HCT116 (cell line): ENCODE measurements around the gene GNA12.

Experiments used
- EZH2 ChIP-seq: fragments of 200-600 bp; sonication (generic); IDR thresholded peaks from 2 replicates; pipeline ENCODE4 v1.6.1; 2017; ENCODE audit warnings: antibody characterized with exemption, mixed run types
- JUND ChIP-seq: IDR thresholded peaks from 2 replicates; pipeline ENCODE4 v1.6.1; 2012
- POLR2A ChIP-seq: IDR thresholded peaks from 2 replicates; pipeline ENCODE4 v1.7.0; 2011; ENCODE audit warnings: borderline replicate concordance; ENCODE audit not compliant: insufficient read depth, insufficient read length; ENCODE audit errors: extremely low read depth
- RAD21 ChIP-seq: IDR thresholded peaks from 2 replicates; pipeline ENCODE4 v1.6.1; 2012; ENCODE audit warnings: low read depth, mild to moderate bottlenecking
- ZFX ChIP-seq: fragments of 450-650 bp; IDR thresholded peaks from 2 replicates; pipeline ENCODE4 v1.6.1; 2017
- TF ChIP-seq, protein P1 (sequence below), 3 experiments: fragments of 200-600 bp in 1 of 3; sonication (generic) in 1 of 3; IDR thresholded peaks in 2 of 3; conservative IDR thresholded peaks in 1 of 3; 2 replicates each; pipeline ENCODE4 v1.5.1; 2012 to 2017; ENCODE audit warnings: low read depth in 2 of 3, low read length in 2 of 3, antibody characterized with exemption in 1 of 3, borderline replicate concordance in 1 of 3, control low read depth in 1 of 3, mild to moderate bottlenecking in 1 of 3, mixed read lengths in 1 of 3, mixed run types in 1 of 3, moderate library complexity in 1 of 3; ENCODE audit not compliant: insufficient read depth in 1 of 3
- TF ChIP-seq, protein P2 (sequence below): IDR thresholded peaks from 2 replicates; pipeline ENCODE4 v1.6.1; 2012; ENCODE audit warnings: low read depth

DNA sequence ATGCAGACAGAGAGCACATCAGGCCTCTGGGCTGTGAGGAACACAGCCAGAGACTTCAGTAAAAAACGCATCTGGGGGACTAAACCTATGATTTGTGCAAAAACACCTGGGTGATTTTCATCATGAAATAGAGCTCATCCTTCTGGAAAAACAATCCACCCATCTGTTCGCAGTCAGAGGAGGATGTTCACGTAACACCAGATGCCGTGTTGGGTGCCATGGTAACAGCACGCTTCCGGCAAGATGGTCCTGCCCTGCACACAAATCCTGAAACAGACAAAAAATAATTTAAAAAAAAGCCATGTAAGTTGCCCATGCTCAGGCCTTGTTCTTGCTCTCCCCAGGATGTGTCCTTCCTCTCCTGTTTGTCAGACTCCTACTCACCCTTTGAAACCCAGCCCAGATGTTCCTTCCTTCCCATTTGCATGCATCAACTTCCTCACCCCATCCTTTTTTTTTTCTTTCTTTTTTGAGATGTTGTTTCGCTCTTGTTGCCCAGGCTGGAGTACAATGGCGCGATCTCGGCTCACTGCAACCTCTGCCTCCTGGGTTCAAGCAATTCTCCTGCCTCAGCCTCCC is 28.3 kb upstream of the GNA12 start:
- TF ChIP-seq POLR2A: no peak
- TF ChIP-seq EZH2: no peak
- TF ChIP-seq, protein P1, sequence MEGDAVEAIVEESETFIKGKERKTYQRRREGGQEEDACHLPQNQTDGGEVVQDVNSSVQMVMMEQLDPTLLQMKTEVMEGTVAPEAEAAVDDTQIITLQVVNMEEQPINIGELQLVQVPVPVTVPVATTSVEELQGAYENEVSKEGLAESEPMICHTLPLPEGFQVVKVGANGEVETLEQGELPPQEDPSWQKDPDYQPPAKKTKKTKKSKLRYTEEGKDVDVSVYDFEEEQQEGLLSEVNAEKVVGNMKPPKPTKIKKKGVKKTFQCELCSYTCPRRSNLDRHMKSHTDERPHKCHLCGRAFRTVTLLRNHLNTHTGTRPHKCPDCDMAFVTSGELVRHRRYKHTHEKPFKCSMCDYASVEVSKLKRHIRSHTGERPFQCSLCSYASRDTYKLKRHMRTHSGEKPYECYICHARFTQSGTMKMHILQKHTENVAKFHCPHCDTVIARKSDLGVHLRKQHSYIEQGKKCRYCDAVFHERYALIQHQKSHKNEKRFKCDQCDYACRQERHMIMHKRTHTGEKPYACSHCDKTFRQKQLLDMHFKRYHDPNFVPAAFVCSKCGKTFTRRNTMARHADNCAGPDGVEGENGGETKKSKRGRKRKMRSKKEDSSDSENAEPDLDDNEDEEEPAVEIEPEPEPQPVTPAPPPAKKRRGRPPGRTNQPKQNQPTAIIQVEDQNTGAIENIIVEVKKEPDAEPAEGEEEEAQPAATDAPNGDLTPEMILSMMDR (IDR thresholded peaks at IDR 0.05 in 2 of 3, conservative IDR thresholded peaks at IDR 0.05 in 1 of 3; ENCODE audit: borderline replicate concordance in 1 of 3, insufficient read depth in 1 of 3, low read depth in 2 of 3, low read length in 2 of 3): no peak
- TF ChIP-seq JUND: no peak
- TF ChIP-seq, protein P2, sequence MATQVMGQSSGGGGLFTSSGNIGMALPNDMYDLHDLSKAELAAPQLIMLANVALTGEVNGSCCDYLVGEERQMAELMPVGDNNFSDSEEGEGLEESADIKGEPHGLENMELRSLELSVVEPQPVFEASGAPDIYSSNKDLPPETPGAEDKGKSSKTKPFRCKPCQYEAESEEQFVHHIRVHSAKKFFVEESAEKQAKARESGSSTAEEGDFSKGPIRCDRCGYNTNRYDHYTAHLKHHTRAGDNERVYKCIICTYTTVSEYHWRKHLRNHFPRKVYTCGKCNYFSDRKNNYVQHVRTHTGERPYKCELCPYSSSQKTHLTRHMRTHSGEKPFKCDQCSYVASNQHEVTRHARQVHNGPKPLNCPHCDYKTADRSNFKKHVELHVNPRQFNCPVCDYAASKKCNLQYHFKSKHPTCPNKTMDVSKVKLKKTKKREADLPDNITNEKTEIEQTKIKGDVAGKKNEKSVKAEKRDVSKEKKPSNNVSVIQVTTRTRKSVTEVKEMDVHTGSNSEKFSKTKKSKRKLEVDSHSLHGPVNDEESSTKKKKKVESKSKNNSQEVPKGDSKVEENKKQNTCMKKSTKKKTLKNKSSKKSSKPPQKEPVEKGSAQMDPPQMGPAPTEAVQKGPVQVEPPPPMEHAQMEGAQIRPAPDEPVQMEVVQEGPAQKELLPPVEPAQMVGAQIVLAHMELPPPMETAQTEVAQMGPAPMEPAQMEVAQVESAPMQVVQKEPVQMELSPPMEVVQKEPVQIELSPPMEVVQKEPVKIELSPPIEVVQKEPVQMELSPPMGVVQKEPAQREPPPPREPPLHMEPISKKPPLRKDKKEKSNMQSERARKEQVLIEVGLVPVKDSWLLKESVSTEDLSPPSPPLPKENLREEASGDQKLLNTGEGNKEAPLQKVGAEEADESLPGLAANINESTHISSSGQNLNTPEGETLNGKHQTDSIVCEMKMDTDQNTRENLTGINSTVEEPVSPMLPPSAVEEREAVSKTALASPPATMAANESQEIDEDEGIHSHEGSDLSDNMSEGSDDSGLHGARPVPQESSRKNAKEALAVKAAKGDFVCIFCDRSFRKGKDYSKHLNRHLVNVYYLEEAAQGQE: no peak
- no peak for TF ChIP-seq RAD21
- TF ChIP-seq ZFX: no peak
